SK-N-MC (cell line): ENCODE measurements around the gene CCR5AS.
"Not testable (repeated sequence)": the region's sequence is repeated elsewhere in the genome, so short reads cannot be mapped to it uniquely, and the experiment has no call there.

ENCODE experiments used
- EZH2 ChIP-seq: fragments of 200-600 bp; sonication (generic); IDR thresholded peaks from one replicate; pipeline ENCODE4 v1.6.1; 2017; ENCODE audit warnings: antibody characterized with exemption
- POLR2AphosphoS5 ChIP-seq: IDR thresholded peaks from 2 replicates; pipeline ENCODE4 v1.6.1; 2012; ENCODE audit warnings: mild to moderate bottlenecking, low read depth, low read length, borderline replicate concordance

DNA sequence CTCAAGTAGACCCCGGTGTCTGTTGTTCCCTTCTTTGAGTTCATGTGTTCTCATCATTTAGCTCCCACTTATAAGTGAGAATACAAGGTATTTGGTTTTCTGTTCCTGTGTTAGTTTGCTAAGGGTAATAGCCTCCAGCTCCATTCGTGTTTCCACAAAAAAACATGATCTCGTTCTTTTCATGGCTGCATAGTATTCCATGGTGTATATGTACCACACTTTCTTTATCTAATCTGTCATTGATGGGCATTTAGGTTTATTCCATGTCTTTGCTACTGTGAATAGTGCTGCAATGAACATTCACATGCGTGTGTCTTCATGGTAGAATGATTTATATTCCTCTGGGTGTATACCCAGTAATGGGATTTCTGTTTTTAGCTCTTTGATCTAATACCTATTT is 4.0 kb downstream of the CCR5AS start:
- TF ChIP-seq POLR2AphosphoS5, EZH2: not testable (repeated sequence)
